HEK293T (cell line): ENCODE measurements around the gene U2AF2.

ENCODE experiments used
- ARNT ChIP-seq: fragments of 450-650 bp; IDR thresholded peaks from 2 replicates; pipeline ENCODE4 v1.6.1; 2017; ENCODE audit warnings: mild to moderate bottlenecking
- BHLHE40 ChIP-seq: fragments of 450-650 bp; IDR thresholded peaks from 2 replicates; pipeline ENCODE4 v1.6.1; 2016; ENCODE audit warnings: mild to moderate bottlenecking, moderate library complexity, borderline replicate concordance
- ELF4 ChIP-seq: fragments of 450-650 bp; IDR thresholded peaks from 2 replicates; pipeline ENCODE4 v1.6.1; 2017; ENCODE audit warnings: antibody characterized with exemption
- FOXK2 ChIP-seq: fragments of 450-650 bp; IDR thresholded peaks from 2 replicates; pipeline ENCODE4 v1.6.1; 2016; ENCODE audit warnings: mild to moderate bottlenecking
- FOXM1 ChIP-seq: fragments of 450-650 bp; IDR thresholded peaks from 2 replicates; pipeline ENCODE4 v1.6.1; 2017; ENCODE audit warnings: mild to moderate bottlenecking, borderline replicate concordance
- HDGF ChIP-seq: fragments of 450-650 bp; IDR thresholded peaks from 2 replicates; pipeline ENCODE4 v1.6.1; 2017; ENCODE audit warnings: antibody characterized with exemption, borderline replicate concordance
- L3MBTL2 ChIP-seq: fragments of 450-650 bp; conservative IDR thresholded peaks from 2 replicates; pipeline ENCODE4 v1.6.1; 2016; ENCODE audit warnings: mild to moderate bottlenecking
- LEF1 ChIP-seq: fragments of 450-650 bp; IDR thresholded peaks from 2 replicates; pipeline ENCODE4 v1.6.1; 2017; ENCODE audit warnings: mild to moderate bottlenecking, borderline replicate concordance
- NFRKB ChIP-seq: fragments of 450-650 bp; IDR thresholded peaks from 2 replicates; pipeline ENCODE4 v1.6.1; 2016; ENCODE audit warnings: mild to moderate bottlenecking, moderate library complexity
- SP1 ChIP-seq: fragments of 450-650 bp; IDR thresholded peaks from 2 replicates; pipeline ENCODE4 v1.6.1; 2017
- SUZ12 ChIP-seq: fragments of 450-650 bp; IDR thresholded peaks from 2 replicates; pipeline ENCODE4 v1.6.1; 2016; ENCODE audit warnings: mild to moderate bottlenecking
- ZNF384 ChIP-seq: fragments of 450-650 bp; IDR thresholded peaks from 2 replicates; pipeline ENCODE4 v1.6.1; 2016
- TF ChIP-seq, protein P1 (sequence below): fragments of 450-650 bp; IDR thresholded peaks from 2 replicates; pipeline ENCODE4 v1.6.1; 2016

DNA sequence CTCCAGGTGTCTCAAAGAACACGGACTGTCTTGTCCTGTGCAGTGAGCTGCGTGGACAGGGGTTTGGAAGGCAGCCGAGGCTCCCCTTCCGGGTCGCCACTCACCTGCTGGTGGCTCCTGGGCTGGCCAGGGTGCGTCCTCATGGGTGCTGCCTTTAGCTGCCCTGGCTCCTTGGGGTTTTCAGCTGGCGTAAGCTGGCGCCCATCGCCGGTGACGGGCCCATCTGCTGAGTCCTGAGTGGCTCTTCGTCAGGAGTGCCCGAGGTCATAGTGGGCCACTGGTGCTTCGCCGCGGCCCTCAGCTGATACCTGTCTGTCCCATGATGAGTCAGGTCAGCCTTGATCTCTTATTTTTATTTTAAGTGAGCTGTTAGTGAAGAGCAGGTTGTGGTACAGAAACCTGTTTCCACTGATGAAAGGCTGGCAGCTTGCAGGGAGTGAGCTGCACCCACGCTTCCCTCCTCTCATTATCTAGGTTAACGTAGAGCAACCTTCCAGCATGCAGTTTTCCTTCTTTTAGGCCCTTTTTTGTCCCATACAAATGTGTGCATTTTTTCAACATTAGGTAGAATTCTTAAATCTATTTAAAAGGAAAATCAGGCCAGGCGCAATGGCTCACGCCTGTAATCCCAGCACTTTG lies 38.6 kb downstream of the U2AF2 start:
- TF ChIP-seq HDGF (no peak), BHLHE40 (no peak), FOXK2 (no peak), SUZ12 (no peak), NFRKB (no peak), LEF1 (no peak), ARNT (no peak), L3MBTL2 (no peak), FOXM1 (no peak), ELF4 (no peak), ZNF384 (no peak), SP1 (no peak)
- TF ChIP-seq, protein P1, sequence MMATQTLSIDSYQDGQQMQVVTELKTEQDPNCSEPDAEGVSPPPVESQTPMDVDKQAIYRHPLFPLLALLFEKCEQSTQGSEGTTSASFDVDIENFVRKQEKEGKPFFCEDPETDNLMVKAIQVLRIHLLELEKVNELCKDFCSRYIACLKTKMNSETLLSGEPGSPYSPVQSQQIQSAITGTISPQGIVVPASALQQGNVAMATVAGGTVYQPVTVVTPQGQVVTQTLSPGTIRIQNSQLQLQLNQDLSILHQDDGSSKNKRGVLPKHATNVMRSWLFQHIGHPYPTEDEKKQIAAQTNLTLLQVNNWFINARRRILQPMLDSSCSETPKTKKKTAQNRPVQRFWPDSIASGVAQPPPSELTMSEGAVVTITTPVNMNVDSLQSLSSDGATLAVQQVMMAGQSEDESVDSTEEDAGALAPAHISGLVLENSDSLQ: no peak
